Breast epithelium (tissue), 3 donors: ENCODE measurements around the gene ZBTB5.

ENCODE experiments used
- POLR2A ChIP-seq: fragments of 450-650 bp; IDR thresholded peaks from one replicate; pipeline ENCODE4 v1.6.1; 2016; ENCODE audit warnings: antibody characterized with exemption, mild to moderate bottlenecking, moderate library complexity
- POLR2AphosphoS5 ChIP-seq, 3 donors: sonication (generic); formaldehyde crosslinking; IDR thresholded peaks; one replicate each; pipeline ENCODE4 v1.6.1; 2017; ENCODE audit warnings: antibody characterized with exemption in 3 of 3
- TF ChIP-seq, protein P1 (sequence below), 3 donors: fragments of 450-650 bp; IDR thresholded peaks; one replicate each; pipeline ENCODE4 v1.5.1; 2016 to 2017; ENCODE audit warnings: antibody characterized with exemption in 3 of 3, mild to moderate bottlenecking in 3 of 3, moderate library complexity in 3 of 3

DNA sequence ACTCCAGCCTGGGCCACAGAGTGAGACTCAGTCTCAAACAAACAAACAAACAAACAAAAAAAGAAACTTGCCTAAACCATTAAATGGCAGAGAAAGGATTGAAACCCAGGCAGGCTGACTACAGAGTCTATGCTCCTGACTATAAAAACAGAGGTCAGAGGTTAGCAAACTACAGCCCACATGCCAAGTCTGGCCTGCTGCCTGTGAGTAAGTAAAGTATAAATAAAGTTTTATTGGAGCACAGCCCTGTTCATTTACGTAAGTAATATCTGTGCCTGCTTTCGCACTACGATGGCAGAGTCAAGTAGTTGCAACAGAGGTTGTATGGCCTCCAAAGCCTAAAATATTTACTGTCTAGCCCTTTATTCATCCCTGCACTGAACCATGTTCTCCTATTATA lies 32.1 kb upstream of the ZBTB5 start:
- TF ChIP-seq, protein P1, sequence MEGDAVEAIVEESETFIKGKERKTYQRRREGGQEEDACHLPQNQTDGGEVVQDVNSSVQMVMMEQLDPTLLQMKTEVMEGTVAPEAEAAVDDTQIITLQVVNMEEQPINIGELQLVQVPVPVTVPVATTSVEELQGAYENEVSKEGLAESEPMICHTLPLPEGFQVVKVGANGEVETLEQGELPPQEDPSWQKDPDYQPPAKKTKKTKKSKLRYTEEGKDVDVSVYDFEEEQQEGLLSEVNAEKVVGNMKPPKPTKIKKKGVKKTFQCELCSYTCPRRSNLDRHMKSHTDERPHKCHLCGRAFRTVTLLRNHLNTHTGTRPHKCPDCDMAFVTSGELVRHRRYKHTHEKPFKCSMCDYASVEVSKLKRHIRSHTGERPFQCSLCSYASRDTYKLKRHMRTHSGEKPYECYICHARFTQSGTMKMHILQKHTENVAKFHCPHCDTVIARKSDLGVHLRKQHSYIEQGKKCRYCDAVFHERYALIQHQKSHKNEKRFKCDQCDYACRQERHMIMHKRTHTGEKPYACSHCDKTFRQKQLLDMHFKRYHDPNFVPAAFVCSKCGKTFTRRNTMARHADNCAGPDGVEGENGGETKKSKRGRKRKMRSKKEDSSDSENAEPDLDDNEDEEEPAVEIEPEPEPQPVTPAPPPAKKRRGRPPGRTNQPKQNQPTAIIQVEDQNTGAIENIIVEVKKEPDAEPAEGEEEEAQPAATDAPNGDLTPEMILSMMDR (IDR thresholded peaks at IDR 0.05): no peak
- TF ChIP-seq POLR2A: no peak
- TF ChIP-seq POLR2AphosphoS5 (IDR thresholded peaks at IDR 0.05): no peak
